HG02840 (cell line): ENCODE results near the gene NDRG4.
"Not testable (repeated sequence)": the region's sequence is repeated elsewhere in the genome, so short reads cannot be mapped to it uniquely, and the experiment has no call there.

Experiments used
- ATAC-seq: cut with Tn5 transposase; IDR thresholded peaks from one replicate; pipeline ENCODE4 v1.9.1; 2021; ENCODE audit warnings: mild to moderate bottlenecking, moderate library complexity, moderate number of reproducible peaks; ENCODE audit not compliant: unreplicated experiment, low FRiP score

The NDRG4 gene

DNA sequence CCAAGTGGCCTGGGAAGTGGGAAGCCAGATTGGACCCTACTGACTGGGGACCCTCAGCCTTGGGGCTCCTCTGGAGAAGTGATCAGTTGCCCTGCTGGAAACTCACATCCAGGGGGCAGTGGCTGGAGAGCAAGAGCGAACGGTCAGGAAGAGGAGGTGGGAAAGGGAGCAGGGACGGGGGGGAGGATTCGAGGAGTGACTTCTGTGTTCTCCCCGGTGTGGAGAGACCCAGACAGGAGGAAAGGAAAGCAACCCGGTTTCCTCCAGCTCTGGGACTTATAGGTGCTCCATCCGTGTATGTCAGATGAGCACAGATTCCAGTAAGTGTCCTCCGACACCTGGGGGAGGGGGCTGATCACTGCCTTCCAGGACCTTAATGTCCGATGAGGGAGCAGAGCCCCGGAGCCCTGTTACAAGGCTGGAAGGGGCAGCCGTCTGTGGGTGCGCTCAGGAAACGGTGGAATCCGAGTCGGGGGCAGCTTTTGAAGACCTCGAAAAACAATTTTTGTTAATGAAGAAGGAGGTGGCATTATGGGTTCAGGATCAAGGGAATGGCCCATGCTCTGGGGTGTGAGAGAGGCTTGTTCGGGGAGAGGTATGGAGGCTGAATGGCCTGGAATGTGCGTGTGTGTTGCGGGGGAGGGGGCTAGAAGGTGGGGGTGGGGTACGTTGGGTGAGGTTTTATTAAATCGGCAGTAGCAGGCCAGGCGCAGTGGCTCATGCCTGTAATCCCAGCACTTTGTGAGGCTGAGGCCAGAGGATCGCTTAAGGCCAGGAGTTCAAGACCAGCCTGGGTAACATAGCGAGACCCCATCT lies 34.8 kb upstream of the NDRG4 start:
- no peak for ATAC-seq

DNA sequence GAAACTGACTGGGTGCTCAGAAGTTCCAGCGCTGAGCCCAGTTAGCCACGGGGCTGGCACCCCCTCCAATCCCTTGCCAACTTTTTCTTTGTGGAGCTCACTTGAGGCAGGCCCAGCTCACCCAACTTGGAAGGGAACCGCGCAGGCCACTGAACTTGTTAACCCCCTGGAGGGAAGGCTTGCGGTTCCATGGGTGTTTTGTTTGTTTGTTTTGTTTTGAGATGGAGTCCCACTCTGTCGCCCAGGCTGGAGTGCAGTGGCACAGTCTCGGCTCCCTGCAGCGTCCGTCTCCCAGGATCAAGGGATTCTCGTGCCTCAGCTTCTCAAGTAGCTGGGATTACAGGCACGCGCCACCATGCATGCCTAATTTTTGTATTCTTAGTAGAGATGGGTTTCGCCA lies 34.1 kb upstream of the NDRG4 start:
- ATAC-seq = no peak

DNA sequence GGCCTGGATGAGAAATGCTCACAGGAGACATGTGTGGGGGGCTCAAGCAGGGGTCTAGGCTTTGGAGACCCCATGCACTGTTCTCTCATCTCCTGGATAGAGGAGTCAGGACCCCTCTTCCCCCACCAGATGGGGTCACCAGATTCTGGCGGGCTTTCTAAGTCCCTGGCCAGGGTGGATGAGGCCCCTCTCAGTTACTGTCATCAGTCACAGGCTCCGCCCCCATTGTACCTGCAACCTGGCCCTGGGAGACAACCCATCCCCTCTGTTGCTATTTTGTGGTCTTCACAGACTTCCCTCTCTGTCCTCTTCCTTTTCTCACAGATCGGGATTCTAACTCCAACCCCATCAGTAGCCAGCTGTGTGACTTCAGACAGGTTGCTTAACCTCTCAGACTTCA lies 33.5 kb upstream of the NDRG4 start:
- no peak for ATAC-seq

DNA sequence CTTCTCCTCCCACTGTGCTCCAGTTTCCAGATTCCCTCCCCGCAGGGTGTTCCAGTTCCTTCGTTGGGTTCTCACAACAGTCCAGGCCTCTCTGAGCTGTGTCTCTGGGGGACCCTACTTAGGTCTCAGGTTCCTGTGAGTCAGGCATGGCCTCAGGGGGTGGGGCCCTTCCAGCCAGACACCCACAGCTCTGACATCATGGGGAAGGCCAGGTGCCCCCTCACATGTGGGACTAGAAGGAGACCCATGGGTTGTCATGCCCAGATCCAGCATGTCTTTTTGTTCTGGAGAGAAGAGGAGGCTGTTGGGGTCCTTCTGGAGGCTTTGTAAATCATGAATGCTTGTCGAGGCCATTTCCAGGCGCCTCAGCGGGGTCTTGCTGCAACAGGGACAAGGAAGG lies 32.0 kb upstream of the NDRG4 start:
- ATAC-seq = no peak

DNA sequence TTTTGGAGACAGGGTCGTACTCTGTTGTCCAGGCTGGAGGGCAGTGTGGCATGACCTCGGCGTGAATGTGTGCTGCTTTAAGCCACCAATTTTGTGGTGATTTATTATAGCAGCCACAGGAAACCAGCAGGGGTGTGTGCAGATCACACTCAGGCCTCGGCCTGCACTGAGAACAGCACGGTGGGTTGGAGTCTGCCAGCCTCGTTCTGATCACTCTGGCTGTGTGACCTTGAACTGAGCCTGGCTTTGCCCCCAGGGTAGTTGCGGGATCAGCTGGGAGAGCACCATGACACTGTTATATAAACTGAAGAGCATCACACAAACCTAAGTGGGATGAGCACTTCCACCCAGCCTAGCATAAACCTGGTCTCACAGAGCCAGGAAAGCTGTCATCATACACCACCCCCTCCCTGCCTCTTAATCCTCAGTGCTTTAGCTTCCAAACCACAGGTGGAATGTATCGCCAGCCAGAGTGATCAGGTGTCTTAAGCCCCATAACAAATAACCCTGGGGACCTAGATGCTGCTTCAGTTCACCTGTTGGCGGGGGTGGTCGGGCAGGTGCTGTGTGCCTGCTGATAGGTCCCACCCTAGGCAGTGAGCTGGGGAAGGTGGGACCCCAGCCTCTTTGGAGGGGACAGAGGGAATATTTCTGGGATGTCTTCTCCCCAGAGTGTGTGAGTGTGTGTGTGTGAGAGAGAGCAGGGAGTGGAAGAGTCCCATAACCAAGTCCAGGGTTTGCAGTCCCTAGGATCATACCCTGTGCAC lies 28.6 kb upstream of the NDRG4 start:
- no peak for ATAC-seq

DNA sequence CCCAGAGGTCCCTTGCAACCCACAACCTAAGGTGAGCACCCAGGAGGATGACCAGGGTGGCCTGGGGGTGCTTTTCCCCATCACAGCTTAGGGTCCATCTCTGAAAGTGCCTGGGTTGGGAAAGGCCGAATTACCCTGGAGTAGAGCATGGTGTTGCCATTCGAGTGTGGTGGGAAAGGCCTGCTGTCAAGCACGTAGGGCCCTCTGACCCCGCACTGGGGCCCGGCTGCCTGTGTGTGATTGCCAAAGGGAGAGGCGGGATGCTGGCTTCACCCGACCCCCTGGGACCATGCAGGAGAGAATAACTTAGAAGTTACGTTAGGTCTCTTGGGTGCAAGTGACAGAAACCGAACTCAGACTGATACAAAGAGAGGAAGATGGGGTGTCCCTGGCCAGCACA lies 27.7 kb upstream of the NDRG4 start:
- no peak for ATAC-seq

DNA sequence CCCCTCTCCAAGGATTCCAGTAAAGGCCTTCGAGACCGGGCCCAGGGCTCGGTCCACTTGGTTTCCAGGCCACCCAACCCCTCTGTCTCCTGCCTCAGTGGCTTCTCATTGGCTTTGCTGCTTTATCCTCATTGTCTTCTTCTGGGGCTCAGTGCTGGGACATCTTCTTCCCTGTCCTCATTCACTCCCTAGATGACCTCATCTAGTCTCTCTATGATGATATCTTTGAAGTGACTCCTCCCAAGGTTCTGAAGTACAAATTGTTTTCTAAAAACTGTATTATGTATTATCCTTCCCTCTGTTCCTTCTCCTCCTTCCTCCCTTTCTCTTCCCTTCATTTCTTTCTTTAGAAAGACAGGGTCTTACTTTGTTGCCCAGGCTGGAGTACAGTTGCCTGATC lies 27.1 kb upstream of the NDRG4 start:
- ATAC-seq = no peak

DNA sequence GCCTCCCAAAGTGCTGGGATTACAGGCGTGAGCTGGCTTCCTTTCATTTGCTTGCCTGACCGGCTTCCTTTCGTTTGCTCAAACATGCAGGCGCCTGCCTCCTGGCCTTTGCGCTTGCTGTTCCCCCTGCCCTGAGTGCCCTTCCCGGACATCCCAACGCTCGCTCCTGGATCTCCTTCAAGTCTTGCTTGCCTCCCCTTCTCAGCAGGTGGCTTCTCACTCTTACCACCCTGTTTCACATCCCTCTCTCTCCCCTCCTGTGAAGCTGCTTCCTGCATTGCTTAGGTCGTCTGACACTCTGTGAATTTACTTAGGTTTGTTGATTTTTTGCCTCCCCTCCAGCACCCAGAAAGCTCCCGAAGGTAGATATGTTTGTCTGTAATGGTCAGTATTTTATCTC lies 25.6 kb upstream of the NDRG4 start:
- no peak for ATAC-seq

DNA sequence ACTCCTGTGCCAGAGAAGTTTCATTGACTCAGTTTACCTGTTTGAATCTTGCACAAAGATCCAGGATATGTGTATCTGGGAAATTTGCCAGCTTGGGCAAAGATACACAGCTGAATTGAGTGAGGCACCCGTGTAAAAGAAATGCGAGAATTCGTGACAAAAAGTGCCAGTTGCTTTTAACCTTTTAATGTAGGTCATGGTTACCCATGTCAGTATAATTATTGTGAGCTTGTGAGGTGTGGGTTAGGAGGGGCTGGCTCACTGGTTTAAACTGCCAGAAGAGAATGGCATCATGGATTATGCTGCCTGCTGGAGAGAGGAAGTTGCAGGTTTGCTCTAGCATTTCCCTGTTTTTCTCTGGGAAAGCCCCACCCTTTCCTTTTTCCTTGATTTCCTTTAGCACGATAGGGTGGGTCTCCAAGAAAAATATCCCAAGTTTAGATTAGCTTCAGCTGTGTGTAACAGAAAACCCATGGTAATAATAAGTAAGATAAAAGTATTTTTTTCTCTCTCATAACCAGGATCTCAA lies 24.8 kb upstream of the NDRG4 start:
- no peak for ATAC-seq

DNA sequence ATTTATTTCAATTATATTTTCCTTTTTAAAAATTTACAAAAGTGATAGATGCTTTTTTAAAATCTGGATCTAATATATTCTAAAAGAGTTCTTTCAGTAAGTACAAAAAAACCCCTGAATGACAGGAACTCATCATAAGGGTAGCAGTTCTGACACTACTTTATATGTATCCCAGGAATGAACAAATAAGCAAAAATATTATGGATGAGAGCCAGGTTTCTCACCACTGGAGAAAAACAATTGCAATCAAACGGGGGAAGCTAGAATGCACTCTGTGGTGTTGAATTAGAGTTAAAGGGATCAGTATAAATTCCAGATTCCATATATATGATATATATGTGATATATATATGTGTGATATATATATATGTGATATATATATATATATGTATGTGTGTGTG lies 23.2 kb upstream of the NDRG4 start:
- ATAC-seq = no peak

DNA sequence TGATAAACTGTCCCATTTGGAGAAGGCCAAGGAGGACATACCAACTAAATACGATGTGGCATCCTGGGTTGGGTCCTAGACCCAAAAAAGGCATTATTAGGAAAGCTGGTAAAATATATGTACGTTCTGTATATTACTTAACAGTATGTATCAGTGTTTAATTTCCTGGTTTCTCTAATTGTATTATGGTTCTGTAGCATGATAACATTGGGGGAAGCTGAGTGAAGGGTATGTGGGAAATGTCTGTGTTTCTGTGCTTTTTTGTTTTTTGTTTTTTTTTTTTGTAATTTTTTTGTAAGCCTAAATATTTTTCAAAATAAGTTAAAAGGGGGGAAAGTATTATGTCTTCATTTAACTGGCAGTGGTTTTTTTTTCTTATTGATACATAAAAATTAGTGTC lies 21.5 kb upstream of the NDRG4 start:
- no peak for ATAC-seq

DNA sequence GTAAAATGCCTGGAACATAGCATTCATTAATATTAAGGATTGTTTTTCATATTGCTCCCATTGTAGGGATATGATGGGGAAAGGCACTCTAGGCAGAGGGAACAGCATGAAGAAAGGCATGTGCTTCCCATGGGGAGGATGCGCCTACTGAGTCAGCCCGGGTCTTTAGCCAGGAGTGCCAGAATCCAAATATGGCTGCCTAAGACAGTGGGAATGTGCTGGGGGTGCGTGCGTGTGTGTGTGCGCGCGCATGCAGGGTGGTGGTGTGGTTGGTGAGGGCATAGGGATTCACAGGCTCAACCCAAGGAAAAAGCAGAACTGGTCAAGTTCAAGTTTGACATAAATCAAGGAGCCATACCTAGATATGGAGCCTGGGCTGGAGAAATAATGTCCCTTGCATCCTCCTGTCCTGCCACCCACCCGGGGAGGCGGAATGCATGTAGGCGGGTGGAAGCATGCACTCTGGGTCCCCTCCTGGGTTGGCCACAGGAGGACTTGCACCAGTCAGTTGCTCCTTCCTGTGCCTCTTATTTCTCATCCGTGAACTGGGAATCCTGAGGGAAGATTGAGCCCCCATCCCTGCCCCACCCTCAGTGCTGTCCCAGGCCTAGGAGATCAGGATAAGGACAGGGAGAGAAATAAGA lies 18.6 kb upstream of the NDRG4 start:
- no peak for ATAC-seq

DNA sequence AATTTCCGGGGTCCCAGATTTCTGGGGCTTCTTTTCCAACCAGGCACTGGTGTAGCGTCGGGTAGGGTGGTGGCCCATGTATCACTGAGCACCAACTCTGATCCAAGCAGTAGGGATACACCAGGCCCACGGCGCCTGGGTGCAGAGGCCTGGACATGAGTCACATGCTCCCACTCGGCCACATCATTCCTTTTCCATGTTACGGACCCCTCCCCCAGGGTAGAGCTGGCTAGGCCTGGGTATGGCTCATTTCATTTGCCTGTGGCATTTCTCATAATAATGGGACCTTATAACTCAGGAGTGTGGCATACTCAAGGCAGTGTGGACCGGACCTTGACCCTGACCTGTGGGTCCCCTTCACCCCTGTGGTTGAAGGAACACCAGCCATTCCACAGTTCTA lies 18.0 kb upstream of the NDRG4 start:
- no peak for ATAC-seq

DNA sequence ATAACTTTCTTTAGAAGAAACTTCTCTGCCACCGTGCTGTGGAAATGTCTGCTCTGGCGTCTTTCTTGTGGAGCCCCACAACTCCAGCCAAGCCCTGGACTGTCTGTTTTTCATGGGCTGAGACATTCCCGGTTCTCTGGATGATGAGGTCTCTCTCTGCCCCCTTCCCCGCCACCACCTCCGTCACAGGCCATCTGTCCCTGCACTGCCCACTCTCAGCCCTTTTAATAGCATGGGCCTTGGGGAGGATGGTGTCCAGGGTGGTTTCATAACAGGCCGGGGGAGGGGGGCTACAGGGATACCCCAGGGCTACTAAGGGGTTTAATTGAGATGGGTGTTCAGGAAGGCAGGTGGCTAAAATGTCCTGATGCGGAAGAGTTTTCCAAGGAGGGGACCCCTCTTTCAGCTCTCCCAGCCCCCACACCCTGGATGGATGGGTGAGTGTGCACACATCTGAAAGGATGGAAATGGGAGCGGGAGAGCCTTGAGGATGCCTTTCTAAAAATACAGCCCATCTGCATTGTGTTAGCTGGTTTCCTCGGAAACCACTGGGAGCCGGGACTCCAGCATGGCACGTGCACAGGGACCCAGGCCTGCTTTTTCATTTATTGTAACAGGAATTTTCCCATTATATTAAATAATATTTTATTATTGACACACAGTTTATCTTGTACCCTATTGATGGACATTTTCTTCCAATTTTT lies 14.6 kb upstream of the NDRG4 start:
- ATAC-seq = no peak

DNA sequence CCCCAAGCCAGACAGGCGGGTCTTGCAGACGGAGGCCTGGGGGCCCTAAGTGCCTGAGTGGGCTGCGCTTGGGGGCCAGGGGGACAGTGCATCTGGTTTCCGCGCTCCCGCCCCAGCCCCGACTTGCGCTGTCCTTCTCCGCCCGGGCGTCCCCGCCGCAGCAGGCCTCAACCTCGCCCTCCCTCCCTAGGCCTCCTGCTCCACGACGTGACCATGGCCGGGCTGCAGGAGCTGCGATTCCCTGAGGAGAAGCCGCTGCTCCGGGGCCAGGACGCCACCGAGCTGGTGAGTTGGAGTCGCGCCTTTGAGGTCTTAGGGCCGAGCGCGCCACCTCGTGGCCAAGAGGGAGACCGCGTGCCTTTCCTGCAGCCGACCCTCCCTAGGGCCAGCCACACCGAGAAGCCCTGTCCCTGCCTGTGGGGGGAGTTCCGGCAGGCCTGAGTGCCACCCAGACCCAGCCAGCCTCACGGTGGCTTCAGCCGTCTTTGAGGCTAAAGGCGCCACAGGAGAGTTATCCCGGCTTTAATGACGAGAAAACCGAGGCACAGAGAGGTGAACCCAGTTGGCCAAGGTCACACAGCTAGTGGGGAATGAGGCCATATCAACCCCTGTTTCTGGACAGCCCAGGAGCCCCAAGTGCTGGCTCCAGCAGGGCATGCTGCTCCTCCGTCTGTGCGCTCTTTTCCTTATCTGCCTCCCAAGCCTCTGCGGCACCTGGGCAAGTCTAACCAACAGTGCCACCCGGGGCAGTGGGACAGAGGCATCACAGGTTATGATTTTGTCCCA lies 12.2 kb upstream of the NDRG4 start:
- no peak for ATAC-seq

DNA sequence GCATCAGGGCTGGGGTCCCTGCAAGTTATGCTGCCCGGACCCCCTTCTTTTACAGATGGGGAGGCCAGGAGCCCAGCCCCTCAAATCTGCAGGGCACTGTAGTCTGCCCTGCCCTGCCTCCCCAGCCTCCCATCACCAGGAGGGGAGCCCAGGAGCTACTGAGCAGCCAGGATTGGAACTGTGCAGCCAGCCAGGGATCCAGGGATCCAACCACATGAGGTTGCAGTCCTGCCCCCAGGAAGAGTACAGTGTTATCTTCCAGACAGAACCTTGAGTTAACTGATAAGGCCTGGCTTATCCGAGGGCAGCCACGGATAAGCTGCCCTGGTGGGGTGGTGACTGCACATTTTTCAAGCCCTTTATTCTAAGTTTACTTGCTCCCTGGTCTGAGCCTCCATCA lies 11.4 kb upstream of the NDRG4 start:
- ATAC-seq = no peak

DNA sequence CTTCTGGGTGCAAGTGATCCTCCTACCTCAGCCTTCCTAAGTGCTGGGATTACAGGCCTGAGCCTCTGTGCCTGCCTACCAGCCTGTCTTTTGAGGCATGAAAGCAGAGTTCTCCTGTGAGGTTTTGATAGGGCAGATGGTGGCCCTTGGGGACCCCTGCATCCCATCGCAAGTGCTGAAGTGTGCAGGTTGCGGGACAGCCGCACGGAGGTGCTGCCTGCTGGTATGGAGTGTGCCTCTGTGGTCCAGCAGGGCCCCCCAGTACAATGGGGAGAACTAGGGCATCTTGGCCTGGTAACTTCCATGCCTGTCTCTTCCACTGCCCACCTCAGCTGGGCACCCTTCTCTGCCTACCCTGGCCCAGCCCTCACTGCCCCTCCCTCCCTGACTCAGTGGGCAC lies 9.9 kb upstream of the NDRG4 start:
- ATAC-seq = no peak

DNA sequence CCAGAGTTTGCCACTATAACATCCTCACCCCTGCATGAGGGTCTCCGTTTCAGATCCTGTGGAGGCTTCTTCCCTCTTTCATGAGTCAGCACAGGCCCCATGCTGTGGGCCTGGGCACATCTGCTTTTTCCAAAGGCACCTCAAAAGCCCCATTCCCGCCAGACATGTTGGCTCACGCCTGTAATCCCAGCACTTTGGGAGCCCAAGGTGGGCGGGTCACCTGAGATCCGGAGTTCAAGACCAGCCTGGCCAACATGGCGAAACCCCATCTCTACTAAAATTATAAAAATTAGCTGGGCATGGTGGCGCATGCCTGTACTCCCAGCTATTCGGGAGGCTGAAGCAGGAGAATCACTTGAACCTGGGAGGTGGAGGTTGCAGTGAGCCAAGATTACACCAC lies 9.4 kb upstream of the NDRG4 start:
- not testable (repeated sequence) for ATAC-seq

DNA sequence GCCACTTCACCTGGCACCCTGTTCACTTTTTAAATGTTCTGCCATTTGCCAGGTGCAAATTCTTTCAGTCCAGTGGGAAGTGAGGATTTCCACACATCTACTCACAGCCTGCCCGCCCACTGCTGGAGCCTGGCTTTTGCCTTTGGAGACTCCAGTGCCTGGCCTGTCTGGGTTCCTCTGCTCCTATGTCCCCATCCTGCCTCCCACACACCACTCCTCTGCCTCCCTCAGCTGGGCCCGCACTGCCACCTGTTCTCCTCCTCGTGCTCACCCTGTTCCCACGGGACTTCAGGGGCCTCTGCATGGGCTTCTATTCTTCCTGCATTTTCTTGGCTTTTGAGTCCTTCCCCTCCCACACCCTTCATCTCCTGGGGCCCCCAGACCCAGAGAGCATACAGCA lies 7.9 kb upstream of the NDRG4 start:
- ATAC-seq = no peak

DNA sequence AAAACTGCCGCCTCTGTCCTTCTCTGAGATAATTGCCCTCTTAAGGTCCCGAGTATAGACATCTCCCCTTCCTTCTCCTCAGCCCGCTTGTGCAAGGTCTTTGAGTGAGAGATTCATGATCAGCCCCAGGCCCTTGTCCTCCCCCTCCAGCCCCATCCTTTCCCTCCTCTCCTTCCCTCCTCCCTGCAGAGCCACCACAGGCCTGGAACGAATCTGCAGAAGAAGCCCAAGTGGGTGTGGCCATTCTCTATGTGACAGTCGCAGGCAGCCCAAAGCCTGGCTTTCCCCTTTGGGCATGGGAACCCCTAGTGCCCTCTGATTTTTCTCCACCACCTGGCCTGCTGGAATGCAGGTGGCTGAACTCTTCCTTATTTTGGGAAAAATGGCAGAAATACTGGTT lies 7.2 kb upstream of the NDRG4 start:
- ATAC-seq = no peak
